GM18861 (cell line): ENCODE measurements around the gene TNRC6C.
"Not testable (repeated sequence)": the region's sequence is repeated elsewhere in the genome, so short reads cannot be mapped to it uniquely, and the experiment has no call there.

Experiments
- ATAC-seq: cut with Tn5 transposase; IDR thresholded peaks from one replicate; pipeline ENCODE4 v1.9.1; 2021; ENCODE audit not compliant: unreplicated experiment

TNRC6C gene

GRCh38 chr17:78040440-78041385 is 82.2 kb downstream of the TNRC6C start:
- no peak for ATAC-seq

- no peak for ATAC-seq
Observed at GRCh38 chr17:78041386-78042179, 83.1 kb downstream of the TNRC6C start.

GRCh38 chr17:78042542-78042941 is 84.0 kb downstream of the TNRC6C start:
- no peak for ATAC-seq

GRCh38 chr17:78043031-78043430 is 84.5 kb downstream of the TNRC6C start:
- no peak for ATAC-seq

- no peak for ATAC-seq
Observed at GRCh38 chr17:78044280-78044835, 85.9 kb downstream of the TNRC6C start.

- no peak for ATAC-seq
Observed at GRCh38 chr17:78045316-78045715, 86.8 kb downstream of the TNRC6C start.

GRCh38 chr17:78046923-78047322 is 88.4 kb downstream of the TNRC6C start:
- ATAC-seq: no peak

GRCh38 chr17:78048346-78049292 is 90.1 kb downstream of the TNRC6C start:
- no peak for ATAC-seq

GRCh38 chr17:78049609-78050008 is 91.1 kb downstream of the TNRC6C start:
- no peak for ATAC-seq

- no peak for ATAC-seq
Observed at GRCh38 chr17:78051186-78051972, 92.9 kb downstream of the TNRC6C start.

GRCh38 chr17:78053777-78054468 is 95.4 kb downstream of the TNRC6C start:
- ATAC-seq: no peak

- ATAC-seq: no peak
Observed at GRCh38 chr17:78057113-78057740, 98.7 kb downstream of the TNRC6C start.

- ATAC-seq: no peak
Observed at GRCh38 chr17:78058001-78058400, 99.5 kb downstream of the TNRC6C start.

GRCh38 chr17:78058581-78058980 is 100.1 kb downstream of the TNRC6C start:
- ATAC-seq: no peak

GRCh38 chr17:78062596-78062995 is 104.1 kb downstream of the TNRC6C start:
- no peak for ATAC-seq

- ATAC-seq: no peak
Observed at GRCh38 chr17:78063489-78063888, 105.0 kb downstream of the TNRC6C start.

- no peak for ATAC-seq
Observed at GRCh38 chr17:78064708-78065107, 106.2 kb downstream of the TNRC6C start.

- not testable (repeated sequence) for ATAC-seq
Observed at GRCh38 chr17:78066976-78067375, 108.5 kb downstream of the TNRC6C start.

GRCh38 chr17:78069695-78070094 is 111.2 kb downstream of the TNRC6C start:
- no peak for ATAC-seq
